ENCODE data around the gene TIMM44. TPM values are rescaled to one million over a fixed set of nuclear protein-coding genes. Genes with fewer than 3 reads are reported as not detected.

Gene TIMM44
- total RNA-seq, 1 donor from 2014 or later: 75.4 TPM

DNA sequence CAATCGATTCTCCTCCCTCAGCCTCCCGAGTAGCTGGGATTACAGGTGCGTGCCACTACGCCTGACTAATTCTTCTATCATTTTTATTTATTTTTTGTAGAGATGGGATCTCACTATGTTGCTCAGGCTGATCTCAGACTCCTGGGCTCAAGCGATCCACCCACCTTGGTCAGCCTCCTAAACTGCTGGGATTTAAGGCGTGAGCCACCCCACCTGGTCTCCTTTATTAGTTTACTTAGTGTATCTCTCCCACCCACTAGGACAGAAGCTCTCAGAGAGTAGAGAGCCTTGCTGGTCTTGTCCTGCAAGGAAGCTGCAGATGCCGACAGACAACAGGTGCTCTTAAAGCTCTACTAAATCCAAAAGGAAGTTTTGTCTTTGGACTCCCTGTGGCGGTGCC is 57.6 kb downstream of the TIMM44 start:
- no peaks in the 10 kb centered on the region for H3K27me3 Mint-ChIP-seq (ENCODE audit: low read depth)
- peaks cover 6% of the 10 kb centered on the region for H3K4me1 Mint-ChIP-seq (ENCODE audit: low read depth)
- no peak overlapping the region for H3K4me3 Mint-ChIP-seq (ENCODE audit: unreplicated experiment)
- TF ChIP-seq, protein P1, sequence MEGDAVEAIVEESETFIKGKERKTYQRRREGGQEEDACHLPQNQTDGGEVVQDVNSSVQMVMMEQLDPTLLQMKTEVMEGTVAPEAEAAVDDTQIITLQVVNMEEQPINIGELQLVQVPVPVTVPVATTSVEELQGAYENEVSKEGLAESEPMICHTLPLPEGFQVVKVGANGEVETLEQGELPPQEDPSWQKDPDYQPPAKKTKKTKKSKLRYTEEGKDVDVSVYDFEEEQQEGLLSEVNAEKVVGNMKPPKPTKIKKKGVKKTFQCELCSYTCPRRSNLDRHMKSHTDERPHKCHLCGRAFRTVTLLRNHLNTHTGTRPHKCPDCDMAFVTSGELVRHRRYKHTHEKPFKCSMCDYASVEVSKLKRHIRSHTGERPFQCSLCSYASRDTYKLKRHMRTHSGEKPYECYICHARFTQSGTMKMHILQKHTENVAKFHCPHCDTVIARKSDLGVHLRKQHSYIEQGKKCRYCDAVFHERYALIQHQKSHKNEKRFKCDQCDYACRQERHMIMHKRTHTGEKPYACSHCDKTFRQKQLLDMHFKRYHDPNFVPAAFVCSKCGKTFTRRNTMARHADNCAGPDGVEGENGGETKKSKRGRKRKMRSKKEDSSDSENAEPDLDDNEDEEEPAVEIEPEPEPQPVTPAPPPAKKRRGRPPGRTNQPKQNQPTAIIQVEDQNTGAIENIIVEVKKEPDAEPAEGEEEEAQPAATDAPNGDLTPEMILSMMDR (IDR thresholded peaks at IDR 0.05): no peak
- H3K36me3 Mint-ChIP-seq (ENCODE audit: low read depth): no peaks in the 10 kb centered on the region
- no peaks in the 10 kb centered on the region for H3K9me3 Mint-ChIP-seq (ENCODE audit: low read depth)
- no peak overlapping the region for H3K27ac Mint-ChIP-seq (ENCODE audit: unreplicated experiment)
- DNase-seq (ENCODE audit: low spot score): no peak

GRCh38 chr19:7883796-7884570 is 59.5 kb downstream of the TIMM44 start:
- H3K27ac Mint-ChIP-seq (ENCODE audit: unreplicated experiment): no peak overlapping the region
- H3K27me3 Mint-ChIP-seq (ENCODE audit: low read depth): no peaks in the 10 kb centered on the region
- TF ChIP-seq, protein P1 (IDR thresholded peaks at IDR 0.05): no peak
- H3K36me3 Mint-ChIP-seq (ENCODE audit: low read depth): no peaks in the 10 kb centered on the region
- H3K4me3 Mint-ChIP-seq (ENCODE audit: unreplicated experiment): no peak overlapping the region
- H3K4me1 Mint-ChIP-seq (ENCODE audit: low read depth): peaks cover 4% of the 10 kb centered on the region
- H3K9me3 Mint-ChIP-seq (ENCODE audit: low read depth): no peaks in the 10 kb centered on the region
- no peak for DNase-seq (ENCODE audit: low spot score)

GRCh38 chr19:7883105-7883504 is 60.4 kb downstream of the TIMM44 start:
- DNase-seq (ENCODE audit: low spot score): no peak
- Mint-ChIP-seq H3K27ac (ENCODE audit: unreplicated experiment) (no peak overlapping the region), H3K4me3 (ENCODE audit: unreplicated experiment) (no peak overlapping the region), H3K4me1 (ENCODE audit: low read depth) (no peaks in the 10 kb centered on the region), H3K27me3 (ENCODE audit: low read depth) (no peaks in the 10 kb centered on the region), H3K9me3 (ENCODE audit: low read depth) (no peaks in the 10 kb centered on the region), H3K36me3 (ENCODE audit: low read depth) (no peaks in the 10 kb centered on the region)
- TF ChIP-seq, protein P1 (IDR thresholded peaks at IDR 0.05): no peak

- Mint-ChIP-seq H3K27ac (ENCODE audit: unreplicated experiment) (no peak overlapping the region), H3K27me3 (ENCODE audit: low read depth) (no peaks in the 10 kb centered on the region), H3K4me3 (ENCODE audit: unreplicated experiment) (no peak overlapping the region), H3K36me3 (ENCODE audit: low read depth) (no peaks in the 10 kb centered on the region), H3K9me3 (ENCODE audit: low read depth) (no peaks in the 10 kb centered on the region), H3K4me1 (ENCODE audit: low read depth) (peaks cover 5% of the 10 kb centered on the region)
- TF ChIP-seq, protein P1 (IDR thresholded peaks at IDR 0.05): no peak
- no peak for DNase-seq (ENCODE audit: low spot score)
These were observed 61.6 kb downstream of the TIMM44 start for GRCh38 chr19:7881910-7882309.

DNA sequence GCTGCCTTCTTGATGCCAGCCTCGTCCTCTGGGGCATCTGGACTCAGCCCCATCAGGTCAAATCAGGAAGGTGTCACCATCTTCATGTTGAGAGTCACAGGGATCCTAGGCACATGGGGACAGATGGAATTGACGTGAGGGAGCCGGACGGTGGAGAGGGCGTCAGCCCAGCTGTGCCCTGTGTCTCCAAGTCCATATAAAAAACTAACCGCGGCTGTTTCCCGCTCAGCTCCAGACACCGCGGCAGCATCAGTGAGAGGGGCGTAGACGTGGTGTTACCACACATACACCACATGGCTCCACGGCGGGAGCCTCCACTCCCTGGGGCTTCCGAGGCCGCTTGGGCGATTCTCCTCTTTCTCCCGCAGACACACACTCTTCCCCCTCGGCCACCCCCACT is 63.6 kb downstream of the TIMM44 start:
- DNase-seq (ENCODE audit: low spot score): no peak
- no peaks in the 10 kb centered on the region for H3K27me3 Mint-ChIP-seq (ENCODE audit: low read depth)
- H3K36me3 Mint-ChIP-seq (ENCODE audit: low read depth): no peaks in the 10 kb centered on the region
- TF ChIP-seq, protein P1 (IDR thresholded peaks at IDR 0.05): no peak
- H3K9me3 Mint-ChIP-seq (ENCODE audit: low read depth): no peaks in the 10 kb centered on the region
- peaks cover 5% of the 10 kb centered on the region for H3K4me1 Mint-ChIP-seq (ENCODE audit: low read depth)
- H3K4me3 Mint-ChIP-seq (ENCODE audit: unreplicated experiment): no peak overlapping the region
- no peak overlapping the region for H3K27ac Mint-ChIP-seq (ENCODE audit: unreplicated experiment)
